Natural killer cell treated with Interleukin-12 subunit alpha and Interleukin-12 subunit beta and Interleukin-15 and Interleukin-18, amount 100 ng/mL, for 72 hours (primary cell): ENCODE measurements around the gene RNF223. TPM values are rescaled to one million over a fixed set of nuclear protein-coding genes. Genes with fewer than 3 reads are reported as not detected.
A peak's percentile ranks its signal among the peaks of the same experiment; 100 is the strongest.

ENCODE experiments used
- ATAC-seq, 2 donors: fragments of 150-1000 bp; cut with Tn5 transposase in 1 of 2; sonication (Bioruptor Pico), chemical (Tn5 transposase) in 1 of 2; 2 replicates each; pipeline ENCODE4 v1.10.0; 2021
- DNase-seq: peaks from one replicate; pipeline ENCODE4 v3.0.0; 2022; ENCODE audit warnings: low spot score
- H3K27ac Mint-ChIP-seq, 2 donors: 1 replicate in 1 of 2; 2 replicates in 1 of 2; pipeline ENCODE4 v1.8.0; 2022; ENCODE audit warnings: mixed read lengths in 2 of 2, mild to moderate bottlenecking in 1 of 2, moderate library complexity in 1 of 2
- H3K27me3 Mint-ChIP-seq, 2 donors: 1 replicate in 1 of 2; 2 replicates in 1 of 2; pipeline ENCODE4 v1.8.0; 2022; ENCODE audit warnings: mixed read lengths in 2 of 2
- H3K36me3 Mint-ChIP-seq: one replicate; pipeline ENCODE4 v1.8.0; 2022; ENCODE audit warnings: mixed read lengths
- H3K4me1 Mint-ChIP-seq, 2 donors: 1 replicate in 1 of 2; 2 replicates in 1 of 2; pipeline ENCODE4 v1.8.0; 2022; ENCODE audit warnings: low read depth in 2 of 2, mixed read lengths in 2 of 2, mild to moderate bottlenecking in 1 of 2
- H3K4me3 Mint-ChIP-seq: one replicate; pipeline ENCODE4 v1.8.0; 2022; ENCODE audit warnings: mixed read lengths
- H3K9me3 Mint-ChIP-seq: 2 replicates; pipeline ENCODE4 v1.8.0; 2022; ENCODE audit warnings: mixed read lengths
- total RNA-seq, 2 donors: library from RNA; stranded (reverse); gene quantifications; one replicate each; pipeline ENCODE4 v1.2.3, GENCODE V29; 2022

The RNF223 gene
- total RNA-seq, 2 donors from 2014 or later, result not detected

- H3K4me3 Mint-ChIP-seq, result no peak overlapping the region
- no peak for ATAC-seq
- peaks cover 6 to 10% of the 10 kb centered on the region in 2 donors for H3K27me3 Mint-ChIP-seq
- H3K9me3 Mint-ChIP-seq, result no peaks in the 10 kb centered on the region
- no peaks in the 10 kb centered on the region for H3K36me3 Mint-ChIP-seq
- no peak overlapping the region for H3K27ac Mint-ChIP-seq
- no peak for DNase-seq
- H3K4me1 Mint-ChIP-seq, result peaks cover 4 to 6% of the 10 kb centered on the region in 2 donors
Observed at GRCh38 chr1:1027791-1028190, 46.3 kb downstream of the RNF223 start.

DNA sequence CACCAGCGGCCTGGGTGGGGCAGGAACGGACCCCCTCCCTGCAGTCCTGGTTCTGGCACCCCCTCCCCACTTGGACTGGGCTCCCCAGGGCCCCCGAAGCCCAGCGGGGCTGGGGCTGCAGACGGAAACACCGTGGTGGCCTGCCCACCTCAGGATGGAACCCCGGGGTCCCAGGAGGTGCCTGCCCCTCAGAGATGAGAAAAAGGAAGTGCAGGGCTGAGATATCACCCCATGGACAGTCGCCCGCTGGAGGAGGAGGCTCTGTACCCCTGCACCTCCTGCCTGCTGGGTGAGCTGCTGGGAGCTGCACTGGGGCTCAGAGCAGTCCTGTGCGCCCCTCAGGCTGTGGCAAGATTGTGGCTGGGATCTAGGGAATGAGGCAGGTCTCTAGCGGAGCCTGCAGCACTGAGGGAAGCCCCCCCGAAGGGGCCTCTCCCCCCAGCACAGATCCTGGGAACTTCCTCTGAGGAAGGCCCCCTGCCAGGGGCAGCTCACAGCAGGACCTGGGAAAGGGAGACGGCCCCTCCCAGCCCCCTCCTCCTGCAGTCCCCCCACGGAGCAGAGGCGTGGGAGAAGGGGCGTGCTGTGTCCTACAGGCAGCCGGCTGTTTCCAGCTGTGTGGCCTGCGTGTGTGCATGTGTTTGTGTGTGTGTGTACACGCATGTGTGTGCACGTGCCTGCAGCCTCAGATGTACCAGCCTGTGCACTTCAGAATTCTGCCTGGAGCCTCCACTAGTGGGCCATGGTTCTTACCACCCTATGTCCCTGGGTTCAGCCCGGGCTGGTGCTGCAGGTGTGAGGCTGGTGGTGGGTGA is 47.3 kb downstream of the RNF223 start:
- no peak overlapping the region for H3K27ac Mint-ChIP-seq
- H3K4me1 Mint-ChIP-seq, result peaks cover 0 to 4% of the 10 kb centered on the region in 2 donors
- DNase-seq, result no peak
- no peaks in the 10 kb centered on the region for H3K36me3 Mint-ChIP-seq
- H3K9me3 Mint-ChIP-seq, result no peaks in the 10 kb centered on the region
- no peak for ATAC-seq
- H3K27me3 Mint-ChIP-seq, result peaks cover 0 to 4% of the 10 kb centered on the region in 2 donors
- no peak overlapping the region for H3K4me3 Mint-ChIP-seq

DNA sequence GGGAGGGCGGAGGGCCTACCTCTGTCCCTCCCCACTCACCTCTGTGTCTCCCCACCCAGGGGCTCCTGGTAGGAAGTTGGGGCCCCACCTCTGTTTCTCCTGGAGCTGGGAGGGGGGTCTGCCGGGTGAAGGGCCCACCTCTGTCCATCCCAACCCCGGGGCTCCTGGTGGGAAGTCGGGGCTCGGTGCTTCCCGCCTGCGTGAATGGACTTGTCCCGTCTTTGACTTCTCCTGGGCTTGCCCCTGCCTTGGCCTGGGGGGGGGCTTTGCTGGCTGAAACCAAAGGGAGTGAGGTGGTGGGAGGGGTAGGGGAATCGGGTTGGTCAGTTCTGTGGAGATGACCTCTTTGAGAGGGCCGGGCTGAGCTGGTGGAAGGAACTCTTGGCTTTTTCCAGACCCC is 48.4 kb downstream of the RNF223 start:
- H3K9me3 Mint-ChIP-seq, result no peaks in the 10 kb centered on the region
- H3K27me3 Mint-ChIP-seq, result peaks cover 0 to 4% of the 10 kb centered on the region in 2 donors

DNA sequence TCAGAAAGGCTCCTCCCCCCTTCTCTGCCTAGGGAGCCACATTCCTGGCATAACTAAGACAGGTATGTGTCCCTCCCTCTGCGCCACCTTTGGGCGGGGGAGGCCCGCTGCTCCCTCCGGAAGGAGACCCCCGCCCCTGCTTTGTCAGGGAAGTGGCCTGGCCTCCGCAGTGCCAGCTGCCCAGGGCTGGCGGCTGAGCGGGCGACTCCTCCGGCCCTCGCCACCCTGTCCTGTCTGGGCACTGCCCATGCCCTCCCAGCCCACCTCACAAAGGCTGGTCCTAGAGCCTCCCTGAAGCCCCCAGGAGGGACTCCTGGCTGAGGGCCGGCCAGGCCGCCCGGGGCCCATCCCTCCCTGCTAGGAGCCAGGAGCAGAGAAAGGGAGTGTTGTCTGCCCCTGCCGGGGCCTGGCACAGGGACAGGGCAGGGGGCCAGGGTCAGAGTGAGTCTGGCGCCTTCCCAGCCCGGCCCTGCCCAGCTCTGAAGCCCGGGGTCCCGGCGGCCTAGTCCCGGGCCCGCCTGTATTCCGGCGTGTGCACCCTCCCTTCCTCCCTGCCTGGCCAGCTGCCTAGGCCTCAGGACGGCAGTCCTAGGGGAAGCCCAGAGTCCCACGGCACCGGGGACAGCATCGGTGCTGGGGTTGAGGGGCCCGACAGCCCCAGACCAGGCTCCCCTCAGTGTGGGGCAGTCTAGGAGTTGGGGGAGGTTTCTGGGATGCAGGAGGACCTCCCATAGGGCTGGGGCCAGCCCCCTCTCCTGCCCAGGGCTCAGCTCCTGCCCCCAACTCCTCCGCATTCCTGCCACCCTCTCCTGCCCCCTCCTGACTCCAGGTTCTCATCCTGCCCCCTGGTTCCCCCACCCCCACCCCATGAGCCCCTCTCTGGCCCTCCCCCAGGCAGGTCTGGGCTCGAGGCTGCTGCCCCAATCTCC is 49.1 kb downstream of the RNF223 start:
- no peak overlapping the region for H3K4me3 Mint-ChIP-seq
- H3K9me3 Mint-ChIP-seq, result no peaks in the 10 kb centered on the region
- ATAC-seq (no peak), DNase-seq (no peak)
- peaks cover 0 to 4% of the 10 kb centered on the region in 2 donors for H3K27me3 Mint-ChIP-seq
- no peak overlapping the region for H3K27ac Mint-ChIP-seq
- no peaks in the 10 kb centered on the region for H3K36me3 Mint-ChIP-seq
- H3K4me1 Mint-ChIP-seq, result peaks cover 0 to 4% of the 10 kb centered on the region in 2 donors

More for the DNA sequence above, 48.4 kb downstream of the RNF223 start:
- H3K27ac Mint-ChIP-seq, result no peak overlapping the region
- no peaks in the 10 kb centered on the region for H3K36me3 Mint-ChIP-seq
- ATAC-seq (no peak), DNase-seq (no peak)
- H3K4me1 Mint-ChIP-seq, result peaks cover 0 to 4% of the 10 kb centered on the region in 2 donors
- H3K4me3 Mint-ChIP-seq, result no peak overlapping the region

GRCh38 chr1:1024149-1024770 is 49.8 kb downstream of the RNF223 start:
- H3K27ac Mint-ChIP-seq, result no peak overlapping the region
- no peak for DNase-seq
- H3K4me1 Mint-ChIP-seq, result peaks cover 0 to 4% of the 10 kb centered on the region in 2 donors
- no peak overlapping the region for H3K4me3 Mint-ChIP-seq
- H3K27me3 Mint-ChIP-seq, result peaks cover 0 to 4% of the 10 kb centered on the region in 2 donors
- H3K9me3 Mint-ChIP-seq, result no peaks in the 10 kb centered on the region
- ATAC-seq, result no peak
- no peaks in the 10 kb centered on the region for H3K36me3 Mint-ChIP-seq

DNA sequence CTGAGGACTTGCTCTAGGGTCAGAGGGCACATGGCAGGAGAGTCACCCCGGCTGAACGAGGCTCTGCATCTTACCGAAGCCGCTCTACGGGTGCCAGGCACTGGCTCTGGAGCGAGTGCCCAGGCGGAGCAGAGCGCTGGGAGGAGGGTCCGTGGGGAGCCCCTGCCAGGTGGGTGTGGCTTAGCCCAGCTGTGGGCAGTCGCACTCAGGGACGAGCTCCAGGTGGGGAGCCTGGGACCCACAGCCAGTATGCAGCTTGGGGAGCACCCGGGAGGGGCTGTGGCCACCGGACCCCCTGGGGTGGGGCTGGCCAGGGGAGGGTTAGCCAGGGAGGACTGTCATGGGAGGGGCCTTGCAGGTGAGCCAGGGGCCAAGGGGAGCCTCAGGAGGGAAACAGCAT is 50.4 kb downstream of the RNF223 start:
- no peaks in the 10 kb centered on the region for H3K36me3 Mint-ChIP-seq

DNA sequence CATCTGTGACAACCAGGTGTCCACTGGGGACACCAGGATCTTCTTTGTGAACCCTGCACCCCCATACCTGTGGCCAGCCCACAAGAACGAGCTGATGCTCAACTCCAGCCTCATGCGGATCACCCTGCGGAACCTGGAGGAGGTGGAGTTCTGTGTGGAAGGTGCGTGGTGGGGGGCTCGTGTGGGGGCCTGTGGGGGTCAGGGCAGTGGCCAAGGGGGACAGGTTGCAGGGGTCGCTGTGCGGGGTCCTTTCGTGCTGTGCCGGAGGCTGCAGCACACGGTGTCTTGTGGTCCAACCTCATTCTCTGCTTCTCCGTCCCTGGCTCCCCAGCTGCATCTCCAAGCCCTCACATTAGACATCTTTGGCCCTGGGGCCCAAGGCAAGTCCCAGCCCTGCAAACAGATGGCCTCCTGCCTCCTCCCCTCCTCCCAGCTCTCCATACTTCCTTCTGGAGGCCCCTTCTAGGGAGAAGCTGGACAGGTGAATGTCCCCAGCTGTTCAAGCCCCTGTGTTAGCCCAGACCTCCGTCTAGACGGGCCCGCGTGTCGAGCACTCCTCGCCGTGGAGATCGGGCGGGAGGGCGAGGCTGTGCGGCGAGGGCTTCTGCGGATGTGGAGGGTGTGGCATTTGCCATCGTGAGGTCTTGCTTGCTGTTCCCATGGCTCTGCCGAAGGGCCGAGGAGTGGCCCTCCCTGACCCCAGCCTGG is 51.6 kb downstream of the RNF223 start:
- H3K27me3 Mint-ChIP-seq, result peaks cover 0 to 4% of the 10 kb centered on the region in 2 donors
- H3K9me3 Mint-ChIP-seq, result no peaks in the 10 kb centered on the region
- ATAC-seq, result no peak
- H3K4me1 Mint-ChIP-seq, result peaks cover 0 to 4% of the 10 kb centered on the region in 2 donors
- no peaks in the 10 kb centered on the region for H3K36me3 Mint-ChIP-seq
- H3K4me3 Mint-ChIP-seq, result peak overlapping the region; percentile 42
- no peak for DNase-seq
- no peak overlapping the region for H3K27ac Mint-ChIP-seq

More for the DNA sequence above, 50.4 kb downstream of the RNF223 start:
- H3K27ac Mint-ChIP-seq, result peak overlapping the region in 1 of 2 donors; percentile 39
- no peak for ATAC-seq
- no peak for DNase-seq
- H3K27me3 Mint-ChIP-seq, result peaks cover 0 to 4% of the 10 kb centered on the region in 2 donors
- H3K4me1 Mint-ChIP-seq, result peaks cover 0 to 4% of the 10 kb centered on the region in 2 donors
- H3K9me3 Mint-ChIP-seq, result no peaks in the 10 kb centered on the region
- no peak overlapping the region for H3K4me3 Mint-ChIP-seq

DNA sequence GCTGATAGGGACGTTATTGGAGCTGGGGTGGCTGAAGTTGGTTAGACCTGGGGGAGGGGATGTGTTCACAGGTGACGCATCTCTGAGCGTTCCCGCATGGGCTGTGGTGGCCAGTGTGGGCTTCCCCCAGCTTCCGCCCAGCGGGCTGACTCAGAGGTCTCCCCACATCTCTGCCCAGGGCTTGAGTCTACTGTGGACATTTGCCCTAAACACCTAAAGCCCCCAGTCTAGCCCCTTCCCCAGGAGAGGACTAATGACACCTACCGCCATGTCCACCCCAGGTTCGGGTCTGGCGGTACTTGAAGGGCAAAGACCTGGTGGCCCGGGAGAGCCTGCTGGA is 52.2 kb downstream of the RNF223 start:
- no peak for ATAC-seq
- no peak for DNase-seq
- Mint-ChIP-seq H3K36me3 (no peaks in the 10 kb centered on the region), H3K4me3 (no peak overlapping the region), H3K4me1 (peaks cover 4 to 8% of the 10 kb centered on the region in 2 donors), H3K27me3 (peaks cover 0 to 2% of the 10 kb centered on the region in 2 donors), H3K27ac (no peak overlapping the region), H3K9me3 (no peaks in the 10 kb centered on the region)

GRCh38 chr1:1021010-1021919 is 52.8 kb downstream of the RNF223 start:
- ATAC-seq (no peak), DNase-seq (no peak)
- Mint-ChIP-seq H3K27me3 (peaks cover 0 to 2% of the 10 kb centered on the region in 2 donors), H3K4me1 (peaks cover 4 to 8% of the 10 kb centered on the region in 2 donors), H3K9me3 (no peaks in the 10 kb centered on the region), H3K36me3 (no peaks in the 10 kb centered on the region), H3K4me3 (peak overlapping the region; percentile 22), H3K27ac (no peak overlapping the region)

Other genes starting within 250 kb of the RNF223 start
- gene SAMD11, start 150.4 kb downstream of the RNF223 start, total RNA-seq, result not detected
- 100 to 1,000 TPM; 113 to 143 TPM for gene NOC2L, start 115.0 kb downstream of the RNF223 start, total RNA-seq
- gene KLHL17, start 113.7 kb downstream of the RNF223 start, total RNA-seq, result 10 to 100 TPM; 19.0 to 27.9 TPM
- gene PLEKHN1, start 107.8 kb downstream of the RNF223 start, total RNA-seq, result 1 to 10 TPM; 1.4 TPM
- gene PERM1, start 92.2 kb downstream of the RNF223 start, total RNA-seq, result not detected
- gene HES4, start 74.2 kb downstream of the RNF223 start, total RNA-seq, result not detected
- 10 to 100 TPM; 15.2 to 44.3 TPM for gene ISG15, start 60.8 kb downstream of the RNF223 start, total RNA-seq
- gene AGRN, start 54.2 kb downstream of the RNF223 start, total RNA-seq, result 1 to 10 TPM; 9.3 to 9.4 TPM
- 10 to 100 TPM; 18.6 to 37.1 TPM for gene C1orf159, start 41.8 kb upstream of the RNF223 start, total RNA-seq
- under 1 TPM in 1 of 2 donors, not detected in 1; 0.31 TPM for gene TTLL10, start 99.6 kb upstream of the RNF223 start, total RNA-seq
- 100 to 1,000 TPM; 295 to 591 TPM for gene TNFRSF18, start 132.3 kb upstream of the RNF223 start, total RNA-seq
- 100 to 1,000 TPM in 1 of 2 donors, 10 to 100 TPM in 1; 56.8 to 305 TPM for gene TNFRSF4, start 139.8 kb upstream of the RNF223 start, total RNA-seq
- 100 to 1,000 TPM; 243 to 251 TPM for gene SDF4, start 157.7 kb upstream of the RNF223 start, total RNA-seq
- 10 to 100 TPM; 23.8 to 28.1 TPM for gene B3GALT6, start 157.9 kb upstream of the RNF223 start, total RNA-seq
- gene C1QTNF12, start 172.4 kb upstream of the RNF223 start, total RNA-seq, result 1 to 10 TPM; 5.2 to 5.6 TPM
- 100 to 1,000 TPM in 1 of 2 donors, 10 to 100 TPM in 1; 70.6 to 119 TPM for gene UBE2J2, start 199.5 kb upstream of the RNF223 start, total RNA-seq
- gene SCNN1D, start 206.1 kb upstream of the RNF223 start, total RNA-seq, result 1 to 10 TPM; 1.5 to 3.2 TPM
- gene ACAP3, start 233.6 kb upstream of the RNF223 start, total RNA-seq, result 10 to 100 TPM; 32.5 to 60.5 TPM
- gene PUSL1, start 234.3 kb upstream of the RNF223 start, total RNA-seq, result 10 to 100 TPM; 19.2 to 39.0 TPM